ENCODE results near the gene PRDM16. TPM values are rescaled to one million over a fixed set of nuclear protein-coding genes. Genes with fewer than 3 reads are reported as not detected.

PRDM16 gene
- total RNA-seq, 1 experiment from 2014 or later, result 0.17 TPM

DNA sequence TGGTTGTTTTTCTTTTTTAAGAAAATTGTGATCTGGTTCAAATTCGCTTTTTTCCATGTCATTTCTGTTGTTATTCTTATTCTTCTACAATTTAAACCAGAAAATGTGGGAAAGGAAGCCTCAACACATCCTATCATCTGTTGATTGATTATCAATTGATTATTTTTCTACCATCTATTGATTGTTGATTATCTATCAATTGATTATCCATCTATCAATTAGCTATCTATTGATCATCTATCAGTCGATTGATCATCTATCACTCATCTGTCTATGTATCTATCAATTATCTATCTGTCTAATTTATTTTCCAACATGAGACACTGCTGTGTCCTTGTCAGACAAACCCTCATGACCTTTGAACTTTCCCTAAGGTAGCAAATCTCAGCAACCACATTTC is 249.3 kb downstream of the PRDM16 start:
- no peak overlapping the region for H3K27ac ChIP-seq (ENCODE audit: insufficient read length, low read depth, low read length)
- no peak overlapping the region for H3K18ac ChIP-seq (ENCODE audit: insufficient read length, low read depth, low read length)
- H3K27me3 ChIP-seq (ENCODE audit: insufficient read depth, low read length), result peaks cover 3% of the 10 kb centered on the region; the same call in 1 of the 2 replicates
- no peaks in the 10 kb centered on the region for H3K9me3 ChIP-seq (ENCODE audit: control insufficient read depth, low read depth, low read length)
- H4K5ac ChIP-seq (ENCODE audit: insufficient read length, low read depth, low read length), result no peak overlapping the region
- H4K8ac ChIP-seq (replicated peaks; ENCODE audit: insufficient read length, low read depth, low read length), result no peak overlapping the region
- H2BK5ac ChIP-seq (ENCODE audit: insufficient read length, low read length), result no peak overlapping the region
- no peaks in the 10 kb centered on the region for H3K79me1 ChIP-seq (ENCODE audit: insufficient read depth, low read depth, low read length, poor library complexity, severe bottlenecking)
- H4K91ac ChIP-seq (ENCODE audit: insufficient read length, low read depth, low read length), result no peak overlapping the region
- no peak for DNase-seq
- Mint-ChIP-seq H3K4me3 (no peak overlapping the region), H3K9me3 (no peaks in the 10 kb centered on the region), H3K27ac (no peak overlapping the region), H3K4me1 (peaks cover 27 to 31% of the 10 kb centered on the region in 2 experiments), H3K36me3 (ENCODE audit: insufficient read depth in 1 of 3, low read depth in 3 of 3) (no peaks in the 10 kb centered on the region), H3K27me3 (ENCODE audit: low read depth) (peaks cover 25% of the 10 kb centered on the region)
- no peaks in the 10 kb centered on the region for H4K20me1 ChIP-seq (ENCODE audit: control insufficient read depth, insufficient read depth, insufficient read length)
- H3K4me1 ChIP-seq (ENCODE audit: insufficient read depth, low read length), result 0 out of 2 replicates have a peak, but pooled peaks cover 2% of the 10 kb centered on the region
- no peaks in the 10 kb centered on the region for H3K23me2 ChIP-seq (ENCODE audit: insufficient read length, low read depth, low read length, poor library complexity, severe bottlenecking)
- H3K4ac ChIP-seq (ENCODE audit: low read depth, low read length), result no peak overlapping the region
- H2BK120ac ChIP-seq (ENCODE audit: low read depth, low read length, poor library complexity, severe bottlenecking), result no peak overlapping the region
- no peak overlapping the region for H3K56ac ChIP-seq (ENCODE audit: insufficient read length, low read depth, low read length)
- H3K14ac ChIP-seq (ENCODE audit: insufficient read depth, low read length), result no peak overlapping the region
- no peak overlapping the region for H2BK12ac ChIP-seq (ENCODE audit: insufficient read length, low read depth, low read length)
- H2BK20ac ChIP-seq (ENCODE audit: low read depth, low read length, poor library complexity, severe bottlenecking), result no peak overlapping the region
- no peak overlapping the region for H3K4me2 ChIP-seq (ENCODE audit: insufficient read depth, insufficient read length, low read length)
- H3K79me2 ChIP-seq (ENCODE audit: insufficient read depth, low read length), result no peaks in the 10 kb centered on the region
- H3K23ac ChIP-seq (ENCODE audit: insufficient read length, low read depth, low read length), result no peak overlapping the region
- no peak overlapping the region for H2AFZ ChIP-seq (ENCODE audit: low read length)
- WGBS (ENCODE audit: extremely low coverage, insufficient read length, low lambda C conversion rate), result no CpG with 5 or more reads among the region's 2 CpGs
- H3T11ph ChIP-seq (ENCODE audit: low read length), result no peak overlapping the region
- H3K9ac ChIP-seq (ENCODE audit: extremely low read depth, insufficient read length, low read length), result no peak overlapping the region
- TF ChIP-seq CTCF (conservative IDR thresholded peaks at IDR 0.05), result no peak
- no peak overlapping the region for H2BK15ac ChIP-seq (ENCODE audit: low read depth, low read length)
- no peak overlapping the region for H2AK5ac ChIP-seq (ENCODE audit: insufficient read length, low read length)

All from H9 (cell line).